WI38 (cell line): ENCODE measurements around the gene PTCH1.

Source experiments
- H3K4me3 ChIP-seq: 2 replicates; pipeline ENCODE4 v1.5.1; 2011; ENCODE audit warnings: low read depth, mild to moderate bottlenecking, control low read depth, low read length
- CTCF ChIP-seq: IDR thresholded peaks from 2 replicates; pipeline ENCODE4 v1.5.1; 2012; ENCODE audit warnings: low read depth, mild to moderate bottlenecking, control low read depth, low read length

Gene PTCH1

GRCh38 chr9:95486318-95486717 is 30.5 kb downstream of the PTCH1 start:
- TF ChIP-seq CTCF: no peak
- H3K4me3 ChIP-seq: no peak overlapping the region

GRCh38 chr9:95484225-95484624 is 32.5 kb downstream of the PTCH1 start:
- TF ChIP-seq CTCF: no peak
- H3K4me3 ChIP-seq: no peak overlapping the region

- H3K4me3 ChIP-seq: no peak overlapping the region
- no peak for TF ChIP-seq CTCF
These were observed 33.3 kb downstream of the PTCH1 start for GRCh38 chr9:95483431-95483830.

GRCh38 chr9:95482621-95483020 is 34.1 kb downstream of the PTCH1 start:
- H3K4me3 ChIP-seq: no peak overlapping the region
- TF ChIP-seq CTCF: no peak

GRCh38 chr9:95481000-95481399 is 35.8 kb downstream of the PTCH1 start:
- TF ChIP-seq CTCF: no peak
- H3K4me3 ChIP-seq: no peak overlapping the region

- H3K4me3 ChIP-seq: no peak overlapping the region
- TF ChIP-seq CTCF: no peak
These were observed 36.4 kb downstream of the PTCH1 start for GRCh38 chr9:95480346-95480745.

GRCh38 chr9:95479330-95479729 is 37.4 kb downstream of the PTCH1 start:
- H3K4me3 ChIP-seq: no peak overlapping the region
- no peak for TF ChIP-seq CTCF

- no peak overlapping the region for H3K4me3 ChIP-seq
- TF ChIP-seq CTCF: no peak
These were observed 38.4 kb downstream of the PTCH1 start for GRCh38 chr9:95478335-95478734.
